Stomach (tissue), 9 donors: ENCODE data around the gene MCC. TPM values are rescaled to one million over a fixed set of nuclear protein-coding genes. Genes with fewer than 3 reads are reported as not detected.
A peak's percentile ranks its signal among the peaks of the same experiment; 100 is the strongest.

ENCODE experiments used
- DNase-seq, 2 donors: peaks; one replicate each; pipeline versions ENCODE4 v3.0.0 to v3.0.0-alpha.2; 2013 to 2019
- H3K27ac ChIP-seq, 5 donors: fragments of 200-600 bp in 4 of 5; sonication (generic) in 4 of 5; one replicate each; pipeline ENCODE4 v1.5.1; 2013 to 2019; ENCODE audit warnings: mild to moderate bottlenecking in 1 of 5, moderate library complexity in 1 of 5
- H3K27me3 ChIP-seq, 3 donors: fragments of 200-600 bp; sonication (generic); one replicate each; pipeline ENCODE4 v1.5.1; 2017 to 2019; ENCODE audit warnings: mixed run types in 1 of 3
- H3K36me3 ChIP-seq, 4 donors: fragments of 200-600 bp; sonication (generic); 1 replicate in 3 of 4; 2 replicates in 1 of 4; pipeline ENCODE4 v1.5.1; 2016 to 2019
- H3K4me1 ChIP-seq, 4 donors: fragments of 200-600 bp; sonication (generic); one replicate each; pipeline ENCODE4 v1.5.1; 2016 to 2019
- H3K4me3 ChIP-seq, 4 donors: fragments of 200-600 bp; sonication (generic) in 3 of 4; one replicate each; pipeline ENCODE4 v1.5.1; 2016 to 2019; ENCODE audit warnings: mild to moderate bottlenecking in 1 of 4
- H3K9me3 ChIP-seq, 4 donors: fragments of 200-600 bp; sonication (generic); one replicate each; pipeline ENCODE4 v1.5.1; 2016 to 2019
- CTCF ChIP-seq, 7 experiments: fragments of 450-650 bp in 4 of 7; fragments of 200-600 bp in 3 of 7; sonication (generic) in 3 of 7; IDR thresholded peaks; one replicate each; pipeline ENCODE4 v1.5.1; 2016 to 2019; ENCODE audit warnings: antibody characterized with exemption in 7 of 7, control low read depth in 2 of 7, mild to moderate bottlenecking in 1 of 7
- EP300 ChIP-seq: sonication (generic); formaldehyde crosslinking; IDR thresholded peaks from one replicate; pipeline ENCODE4 v1.6.1; 2017; ENCODE audit warnings: antibody characterized with exemption
- POLR2A ChIP-seq, 4 donors: fragments of 450-650 bp; IDR thresholded peaks; one replicate each; pipeline ENCODE4 v1.6.1; 2016; ENCODE audit warnings: antibody characterized with exemption in 4 of 4, control low read depth in 2 of 4, mild to moderate bottlenecking in 1 of 4, moderate library complexity in 1 of 4
- POLR2AphosphoS5 ChIP-seq, 3 donors: sonication (generic); formaldehyde crosslinking; IDR thresholded peaks; one replicate each; pipeline ENCODE4 v1.6.1; 2016; ENCODE audit warnings: antibody characterized with exemption in 3 of 3
- WGBS, 5 donors: extraction: QIAGEN DNeasy Blood & Tissue Kit in 3 of 5; methylation state at CpG; one replicate each; pipeline versions ENCODE4 v1.1.5 to v1.1.7; 2013 to 2018; 5-methylcytosine and 5-hydroxymethylcytosine counted together
- intact Hi-C: fragments of 100-400 bp; cut with DNase I; formaldehyde crosslinking; loops from one replicate; pipeline ENCODE4 v1.15.1; 2023; ENCODE audit warnings: low total_unique reads
- polyA plus RNA-seq, 3 donors: library from polyadenylated mRNA; stranded (reverse); fragments of 200-250 nt; gene quantifications; one replicate each; pipeline ENCODE4 v1.2.3, GENCODE V29; 2013
- total RNA-seq, 5 donors: library from RNA; depleted of rRNA; stranded (reverse); fragments of >200 nt; gene quantifications; one replicate each; pipeline versions ENCODE4 v1.1.0 to v1.2.3, GENCODE V29; 2014 to 2016
- donor health status: healthy with polysubstance abuse.
- donor health status: Bipolar disorder and iron deficiency.
- donor health status: healthy.

Gene MCC
- total and polyA plus RNA-seq, 8 donors, result 3.8 to 35.1 (median 8.9) TPM

GRCh38 chr5:113056988-113057387 lies 431.3 kb downstream of the MCC start:
- DNase-seq, result no peak
- no peak overlapping the region for H3K27ac ChIP-seq
- peaks cover 0 to 10% (median 4%) of the 10 kb centered on the region in 4 donors for H3K4me1 ChIP-seq
- H3K27me3 ChIP-seq, result no peaks in the 10 kb centered on the region
- no peak overlapping the region for H3K4me3 ChIP-seq
- peaks cover 0 to 26% (median 11%) of the 10 kb centered on the region in 4 donors for H3K36me3 ChIP-seq
- intact Hi-C loops, result no loop called here
- 82 to 87% (median 84%) methylated on average over 5 of the region's 5 CpGs for WGBS, 5 donors
- no peaks in the 10 kb centered on the region for H3K9me3 ChIP-seq
- TF ChIP-seq EP300 (no peak), POLR2AphosphoS5 (IDR thresholded peaks at IDR 0.05) (no peak), POLR2A (IDR thresholded peaks at IDR 0.05) (no peak), CTCF (IDR thresholded peaks at IDR 0.05) (no peak)

GRCh38 chr5:113054899-113055298 lies 433.4 kb downstream of the MCC start:
- H3K9me3 ChIP-seq, result no peaks in the 10 kb centered on the region
- intact Hi-C loops, result no loop called here
- H3K4me3 ChIP-seq, result no peak overlapping the region
- 94 to 97% (median 96%) methylated on average over 8 to 11 of the region's 11 CpGs for WGBS, 5 donors
- H3K36me3 ChIP-seq, result peaks cover 0 to 26% (median 11%) of the 10 kb centered on the region in 4 donors
- no peak overlapping the region for H3K27ac ChIP-seq
- TF ChIP-seq CTCF (IDR thresholded peaks at IDR 0.05), result no peak
- TF ChIP-seq EP300, result no peak
- TF ChIP-seq POLR2A (IDR thresholded peaks at IDR 0.05), result no peak
- no peak for TF ChIP-seq POLR2AphosphoS5 (IDR thresholded peaks at IDR 0.05)
- no peak for DNase-seq
- H3K4me1 ChIP-seq, result peaks cover 0 to 20% (median 9%) of the 10 kb centered on the region in 4 donors
- H3K27me3 ChIP-seq, result no peaks in the 10 kb centered on the region

GRCh38 chr5:113053511-113053995 lies 434.7 kb downstream of the MCC start:
- Histone ChIP-seq H3K27ac (no peak overlapping the region), H3K27me3 (no peaks in the 10 kb centered on the region), H3K4me3 (no peak overlapping the region), H3K36me3 (peaks cover 3 to 39% (median 18%) of the 10 kb centered on the region in 4 donors), H3K9me3 (no peaks in the 10 kb centered on the region), H3K4me1 (peaks cover 0 to 20% (median 4%) of the 10 kb centered on the region in 4 donors)
- 83 to 89% (median 84%) methylated on average over 9 of the region's 9 CpGs for WGBS, 5 donors
- intact Hi-C loops, result no loop called here
- no peak for DNase-seq
- TF ChIP-seq CTCF (IDR thresholded peaks at IDR 0.05) (no peak), POLR2A (IDR thresholded peaks at IDR 0.05) (no peak), POLR2AphosphoS5 (IDR thresholded peaks at IDR 0.05) (no peak), EP300 (no peak)

- Histone ChIP-seq H3K4me1 (peaks cover 0 to 20% (median 4%) of the 10 kb centered on the region in 4 donors), H3K27me3 (no peaks in the 10 kb centered on the region), H3K9me3 (no peaks in the 10 kb centered on the region), H3K4me3 (no peak overlapping the region), H3K27ac (peak overlapping the region in 2 of 5 donors; percentile 34 to 59), H3K36me3 (peaks cover 3 to 52% (median 29%) of the 10 kb centered on the region in 4 donors)
- intact Hi-C loops, result no loop called here
- no peak for DNase-seq
- TF ChIP-seq POLR2A (IDR thresholded peaks at IDR 0.05) (no peak), POLR2AphosphoS5 (IDR thresholded peaks at IDR 0.05) (no peak), EP300 (no peak), CTCF (IDR thresholded peaks at IDR 0.05) (no peak)
- WGBS, 5 donors, result 78 to 87% (median 82%) methylated on average over 9 to 10 of the region's 10 CpGs
Measured at GRCh38 chr5:113052041-113052795, 436.0 kb downstream of the MCC start.
